Raji (cell line): ENCODE data around the gene SMARCD2.
A peak's percentile ranks its signal among the peaks of the same experiment; 100 is the strongest.

Experiments
- POLR2A ChIP-seq: IDR thresholded peaks from 2 replicates; pipeline ENCODE4 v1.6.1; 2011; ENCODE audit warnings: low read depth, low read length, control low read depth; ENCODE audit not compliant: insufficient read depth

SMARCD2 gene

DNA sequence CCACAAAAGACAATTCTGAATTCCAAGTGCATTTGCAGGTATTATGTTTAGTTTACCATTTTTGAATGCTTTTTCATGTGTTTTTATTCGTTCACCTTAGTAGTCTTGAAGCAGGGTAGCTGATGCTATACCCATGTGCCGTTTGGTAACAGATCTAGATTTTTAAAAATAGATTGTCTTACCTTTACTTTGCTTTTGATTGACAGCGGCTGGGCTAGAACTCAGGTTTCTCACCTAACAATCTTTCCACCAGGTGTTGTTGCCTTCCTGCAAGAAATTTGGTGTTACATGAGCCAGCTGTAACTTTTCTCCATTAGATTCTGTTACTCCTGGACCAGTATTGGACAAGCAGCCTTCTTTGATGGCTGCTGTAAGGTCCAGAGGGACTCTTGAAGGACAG lies 13.5 kb downstream of the SMARCD2 start:
- no peak for TF ChIP-seq POLR2A

DNA sequence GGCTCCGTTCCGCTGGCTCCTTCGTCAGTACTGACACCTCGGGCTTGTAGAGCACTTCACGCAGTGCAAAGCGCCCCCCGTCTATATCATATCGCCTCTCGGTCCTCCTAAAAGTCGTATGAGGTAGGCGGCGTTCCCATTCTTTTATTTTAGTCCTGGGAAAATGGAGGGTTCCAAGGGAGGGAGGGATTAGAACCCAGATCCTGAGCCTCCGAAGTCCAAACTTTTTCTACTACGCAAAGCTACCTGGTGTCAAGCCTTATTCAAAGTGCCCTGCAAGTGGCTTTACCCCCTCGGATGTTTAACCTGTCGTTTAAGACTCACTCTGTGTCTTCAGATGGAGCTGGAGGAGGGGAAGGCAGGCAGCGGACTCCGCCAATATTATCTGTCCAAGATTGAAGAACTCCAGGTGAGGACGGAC lies 14.7 kb downstream of the SMARCD2 start:
- TF ChIP-seq POLR2A, result no peak

DNA sequence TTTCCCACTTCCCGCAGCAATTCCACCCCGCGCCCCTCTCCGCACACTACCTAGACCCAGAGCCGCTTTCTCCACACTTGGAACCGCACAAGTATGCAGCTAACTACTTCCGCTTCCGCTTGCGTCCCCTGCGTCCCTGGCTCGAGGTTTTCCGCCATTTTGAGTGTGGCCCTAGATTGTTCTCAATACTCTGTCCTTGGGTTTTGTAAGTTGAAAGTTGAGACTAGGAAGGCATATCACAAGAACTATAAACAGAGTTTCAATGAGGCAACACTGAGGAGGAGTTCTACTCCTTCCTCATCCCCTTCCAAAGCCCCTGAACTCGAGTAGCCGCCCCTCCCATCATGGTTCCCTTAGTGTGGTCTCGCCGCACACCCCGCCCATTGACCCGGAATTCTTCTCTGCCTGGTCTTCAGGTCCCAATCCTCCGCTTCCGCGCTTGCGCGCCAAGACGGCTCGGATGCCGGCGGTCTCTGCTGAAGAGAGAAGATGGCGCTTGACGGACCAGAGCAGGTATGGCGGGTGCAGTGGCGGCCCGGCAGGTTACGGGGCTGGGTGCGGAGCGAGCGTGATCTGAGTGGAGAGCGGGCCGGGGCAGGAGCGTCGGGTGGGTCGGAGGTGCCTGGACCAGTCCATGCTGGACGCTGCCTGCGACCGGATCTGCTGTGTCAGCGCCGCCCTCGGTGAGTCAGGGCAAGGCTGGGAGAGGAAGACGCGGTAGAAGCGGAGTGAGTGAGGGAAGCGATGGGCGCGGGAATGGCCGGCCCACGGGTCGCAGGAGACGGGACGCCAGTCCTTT lies 15.3 kb downstream of the SMARCD2 start, which contains the start of the genes FTSJ3 and PSMC5:
Gene FTSJ3 (minus strand): TSS at position 662 of the 799 bp plus-strand sequence. CDS start 761 bp downstream, outside the sequence.
Gene PSMC5 (plus strand): TSS at position 430 of the 799 bp plus-strand sequence. CDS start 60 bp downstream, at position 490.
- TF ChIP-seq POLR2A, result peak; percentile 86

DNA sequence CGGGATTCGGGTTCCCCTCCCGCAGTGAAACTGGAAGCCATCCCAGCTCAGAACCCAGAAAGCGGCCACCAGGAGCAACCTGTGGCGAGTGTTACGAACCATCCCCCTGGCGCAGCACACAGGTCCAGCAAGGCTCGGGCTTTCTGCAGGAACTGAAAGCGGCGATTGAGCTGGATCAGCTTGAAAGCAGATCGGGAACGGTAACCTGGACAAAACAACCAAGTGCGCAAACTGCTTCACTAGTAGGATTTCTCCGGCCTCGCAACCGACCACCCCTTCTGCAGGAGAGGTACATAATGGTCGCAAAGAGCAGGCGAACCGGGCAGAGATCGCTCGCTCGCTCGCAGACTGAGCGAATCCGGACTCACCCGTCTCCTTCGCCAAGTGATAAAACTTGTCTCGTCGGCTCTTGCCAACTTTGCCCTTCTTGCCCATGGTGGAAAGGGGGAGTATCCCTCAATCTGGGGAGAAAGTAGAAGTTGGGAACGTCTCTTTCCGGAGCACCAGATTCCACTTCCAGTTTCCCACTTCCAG lies 15.9 kb downstream of the SMARCD2 start:
- TF ChIP-seq POLR2A, result no peak

DNA sequence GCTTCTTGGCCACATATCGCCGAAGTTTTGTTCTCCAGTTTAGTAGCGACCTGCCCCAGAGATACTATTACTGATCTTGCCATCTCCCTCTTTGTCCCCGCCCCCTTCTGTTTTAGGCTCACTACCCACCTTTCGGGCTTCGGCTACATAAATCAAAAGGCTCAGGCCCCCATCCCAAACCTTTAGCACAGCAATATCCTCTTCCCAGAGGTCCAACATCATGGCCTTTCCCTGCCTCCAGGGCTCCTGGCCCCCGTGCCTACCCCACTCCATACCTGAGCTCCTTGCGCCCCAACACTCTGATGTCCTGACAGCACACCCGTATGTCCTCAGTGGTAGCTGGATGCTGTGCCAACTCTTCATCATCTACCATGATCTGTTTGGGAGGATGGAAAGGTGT lies 18.1 kb downstream of the SMARCD2 start:
- no peak for TF ChIP-seq POLR2A

DNA sequence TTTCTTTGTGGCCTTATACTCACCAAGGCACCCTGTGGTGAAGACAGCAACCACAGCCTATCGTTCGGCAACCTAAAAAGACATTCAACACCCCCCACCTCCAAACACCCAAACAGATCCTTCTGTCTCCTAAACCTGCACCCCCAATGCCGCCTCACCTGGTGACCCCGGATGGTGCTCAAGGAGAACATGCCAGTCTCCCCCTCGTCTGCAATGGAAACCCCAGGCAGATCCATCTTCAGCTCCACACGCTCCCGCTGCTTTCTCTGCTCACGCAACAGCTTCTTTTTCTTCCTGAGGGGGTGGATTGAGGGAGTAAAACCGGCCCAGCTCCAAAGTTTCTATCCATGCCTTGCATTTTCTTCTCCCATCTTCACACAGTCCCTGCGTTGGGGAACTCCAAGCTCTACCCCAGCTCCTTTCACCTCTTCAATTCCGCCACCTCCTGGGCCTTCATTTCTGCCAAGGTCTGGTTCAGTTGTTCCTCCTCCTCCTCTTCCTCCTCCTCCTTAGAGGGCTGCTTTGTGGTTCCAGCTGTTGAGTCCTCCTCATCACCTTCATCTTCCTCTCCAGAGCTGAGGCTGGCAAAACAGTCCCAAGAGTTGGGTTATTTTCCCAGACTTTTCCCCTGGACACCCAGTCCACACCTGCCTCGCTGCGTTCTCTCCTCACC lies 18.7 kb downstream of the SMARCD2 start:
- no peak for TF ChIP-seq POLR2A

DNA sequence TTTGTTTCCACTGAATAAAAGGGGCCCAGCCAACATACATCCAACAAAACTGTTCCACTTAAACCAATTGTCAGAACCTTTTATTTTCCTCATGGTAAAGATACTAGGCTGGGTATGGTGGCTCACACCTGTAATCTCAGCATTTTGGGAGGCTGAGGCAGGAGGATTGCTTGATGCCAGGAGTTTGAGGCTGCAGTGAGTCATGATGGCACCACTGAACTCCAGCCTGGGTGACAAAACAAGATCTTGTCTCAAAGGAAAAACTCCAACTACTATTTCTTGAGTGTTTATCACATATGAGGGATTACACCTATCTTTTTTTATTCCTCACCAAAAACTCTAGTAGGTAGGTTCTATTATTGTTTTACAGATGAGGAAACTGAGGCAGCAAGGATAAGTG lies 19.9 kb downstream of the SMARCD2 start:
- no peak for TF ChIP-seq POLR2A

DNA sequence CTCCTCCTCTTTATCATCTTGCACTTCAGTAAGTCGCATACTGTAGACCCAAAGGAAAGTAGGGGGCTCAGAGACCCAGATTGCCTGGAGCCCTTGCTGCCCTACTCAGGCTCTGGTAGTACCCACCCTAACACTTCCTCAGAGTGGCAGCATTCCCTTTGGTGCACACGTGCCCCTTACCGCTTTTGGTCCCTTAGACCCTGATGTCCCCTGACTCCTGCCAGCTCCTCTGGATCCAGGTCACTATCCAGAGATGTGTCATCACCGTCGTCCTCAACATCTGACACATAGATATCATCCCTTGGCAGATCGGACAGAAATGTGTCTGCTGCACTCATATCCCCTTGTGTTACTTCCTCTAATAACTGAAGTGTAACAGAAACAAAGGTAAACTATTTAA lies 20.7 kb downstream of the SMARCD2 start:
- TF ChIP-seq POLR2A, result no peak

DNA sequence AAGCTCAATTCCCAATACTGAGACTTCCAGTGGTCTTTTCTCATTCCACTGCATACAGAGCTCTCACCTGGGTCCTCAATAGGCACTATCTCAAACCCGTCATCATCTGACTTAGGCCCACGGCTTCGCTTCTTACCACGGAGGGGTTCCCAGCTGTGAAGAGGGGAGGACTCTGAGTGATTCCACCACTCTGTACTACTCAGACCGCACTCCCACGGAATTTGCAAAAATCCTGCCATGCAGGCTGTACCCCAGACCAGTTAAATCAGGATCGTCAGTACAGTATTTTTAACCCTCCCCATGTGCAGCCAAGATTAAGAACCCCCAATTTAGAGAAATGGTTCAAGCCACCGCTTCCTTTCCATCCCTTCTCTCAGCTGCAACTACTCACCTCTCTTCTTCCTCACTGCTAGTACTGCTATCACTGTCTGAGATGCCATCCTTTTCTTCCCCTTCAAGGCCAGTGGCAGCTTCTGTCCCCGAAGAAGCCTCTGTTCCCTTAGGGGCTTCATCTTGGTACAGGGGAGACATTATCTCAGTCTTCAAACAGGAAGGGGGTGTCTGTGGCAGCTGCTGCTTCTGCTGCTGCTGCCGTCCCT lies 21.4 kb downstream of the SMARCD2 start:
- no peak for TF ChIP-seq POLR2A

DNA sequence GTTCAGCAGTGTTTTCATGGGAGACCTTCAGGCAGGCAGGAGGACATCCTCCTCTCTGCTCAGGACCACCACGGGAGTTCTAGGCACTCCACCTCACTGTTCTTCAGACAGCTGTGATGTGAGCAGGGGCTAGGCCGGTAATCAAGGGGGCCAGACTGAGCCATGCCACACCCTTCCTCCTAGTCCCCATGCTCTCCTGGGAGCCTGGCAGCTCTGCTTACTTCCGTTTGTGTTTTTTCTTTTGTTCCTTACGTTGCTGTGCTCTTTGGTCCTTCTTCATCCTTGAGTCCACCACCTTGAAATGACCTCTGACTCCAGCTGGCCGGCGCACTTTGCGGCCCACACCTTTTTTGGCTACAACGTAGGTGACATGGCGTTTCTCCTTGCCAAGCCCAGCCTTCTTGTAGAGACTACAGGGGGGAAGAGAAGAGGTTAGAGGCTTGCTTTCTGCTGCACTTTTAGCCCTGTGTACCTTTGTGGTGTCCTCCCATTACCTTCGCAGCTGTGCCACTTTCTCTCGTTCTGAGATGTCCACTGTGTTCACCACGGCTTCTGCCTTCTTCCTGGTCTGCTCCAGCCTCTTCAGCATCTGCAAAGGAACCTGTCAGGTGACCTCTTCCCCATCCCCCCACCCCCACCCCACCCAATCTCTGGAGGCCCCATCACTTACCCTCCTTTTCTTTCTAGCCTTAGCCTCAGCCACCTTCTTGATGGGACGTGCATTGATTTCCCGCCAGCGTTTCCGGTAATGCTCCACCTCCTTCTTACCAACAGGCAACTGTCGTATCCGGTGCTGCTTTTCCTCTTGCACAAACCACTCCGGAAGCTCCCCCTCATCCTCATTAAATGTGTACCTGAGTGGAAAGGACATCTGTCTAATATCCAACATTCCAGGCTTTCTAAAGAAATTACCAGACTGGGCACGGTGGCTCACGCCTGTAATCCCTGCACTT lies 22.6 kb downstream of the SMARCD2 start:
- TF ChIP-seq POLR2A, result no peak

DNA sequence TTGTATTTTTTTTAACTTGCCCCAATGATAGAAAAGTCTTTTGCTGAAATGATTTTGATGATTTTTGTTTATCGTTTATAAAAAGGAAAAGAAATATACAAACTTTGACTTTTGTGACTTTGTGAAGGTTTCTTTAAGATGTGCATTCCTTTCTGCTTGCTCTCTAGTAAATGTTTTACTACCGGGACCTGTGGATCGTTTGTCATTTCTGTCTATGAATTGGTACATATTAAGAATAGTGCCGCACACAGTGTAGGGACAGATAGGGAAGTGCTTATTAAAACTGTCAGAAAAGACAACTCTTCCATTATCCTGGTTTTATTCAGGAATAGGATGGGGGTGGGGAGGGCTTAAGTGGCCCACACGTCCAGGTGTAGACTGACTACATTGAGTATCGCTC lies 23.4 kb downstream of the SMARCD2 start:
- no peak for TF ChIP-seq POLR2A

DNA sequence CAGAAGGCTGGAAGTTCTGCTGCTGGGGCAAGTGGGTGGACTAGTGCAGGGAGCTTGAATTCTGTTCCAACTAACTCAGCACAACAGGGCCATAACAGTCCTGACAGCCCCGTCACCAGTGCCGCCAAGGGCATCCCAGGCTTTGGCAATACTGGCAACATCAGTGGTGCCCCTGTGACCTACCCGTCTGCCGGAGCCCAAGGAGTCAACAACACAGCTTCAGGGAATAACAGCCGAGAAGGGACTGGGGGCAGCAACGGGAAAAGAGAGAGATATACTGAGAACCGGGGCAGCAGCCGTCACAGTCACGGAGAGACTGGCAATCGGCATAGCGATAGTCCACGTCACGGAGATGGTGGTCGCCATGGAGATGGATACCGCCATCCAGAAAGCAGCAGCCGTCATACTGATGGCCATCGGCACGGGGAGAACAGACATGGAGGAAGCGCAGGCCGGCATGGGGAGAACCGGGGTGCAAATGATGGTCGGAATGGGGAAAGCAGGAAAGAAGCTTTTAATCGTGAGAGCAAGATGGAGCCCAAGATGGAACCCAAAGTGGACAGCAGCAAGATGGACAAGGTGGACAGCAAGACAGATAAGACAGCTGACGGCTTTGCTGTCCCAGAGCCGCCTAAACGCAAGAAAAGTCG lies 24.6 kb downstream of the SMARCD2 start:
- no peak for TF ChIP-seq POLR2A

DNA sequence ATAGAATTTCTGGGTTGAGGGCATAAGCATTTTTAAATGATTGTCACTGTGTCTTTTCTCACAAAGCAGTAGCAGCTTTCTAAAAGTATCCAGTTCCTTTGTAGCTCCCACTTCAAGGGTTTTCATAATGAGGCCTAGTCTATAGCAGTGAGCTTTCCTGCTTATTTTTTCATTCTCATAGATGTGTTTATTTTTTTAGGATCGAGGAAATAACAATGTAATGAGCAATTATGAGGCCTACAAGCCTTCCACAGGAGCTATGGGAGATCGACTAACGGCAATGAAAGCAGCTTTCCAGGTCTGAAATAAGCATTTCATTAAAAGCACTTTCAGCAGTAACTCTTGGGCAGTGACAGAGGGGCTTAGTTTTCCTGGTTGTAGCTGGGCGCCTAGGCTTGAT lies 25.8 kb downstream of the SMARCD2 start:
- no peak for TF ChIP-seq POLR2A

DNA sequence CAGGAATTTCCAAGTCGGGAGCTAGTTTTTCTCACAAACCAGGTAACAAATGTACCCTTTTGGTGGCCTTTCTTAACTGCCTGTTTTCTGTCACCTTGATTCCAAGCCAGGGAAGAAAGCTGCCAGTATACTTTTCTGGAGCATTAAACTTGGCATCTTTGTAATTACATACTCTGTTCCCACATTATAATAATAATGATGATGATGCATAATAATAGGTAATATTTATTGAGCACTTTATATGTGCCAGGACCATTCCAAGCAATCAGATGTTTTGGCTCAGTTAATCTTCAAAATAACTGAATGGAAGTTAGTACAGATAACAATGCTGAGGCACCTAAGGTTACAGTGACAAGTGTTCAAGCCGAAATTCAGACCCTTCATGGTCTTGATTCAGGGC lies 26.4 kb downstream of the SMARCD2 start:
- no peak for TF ChIP-seq POLR2A
